Measurements from ENCODE around the gene RALGAPA1. TPM values are rescaled to one million over a fixed set of nuclear protein-coding genes. Genes with fewer than 3 reads are reported as not detected.
"Not testable (repeated sequence)": the region's sequence is repeated elsewhere in the genome, so short reads cannot be mapped to it uniquely, and the experiment has no call there.

The RALGAPA1 gene
- total RNA-seq, 4 donors from 2014 or later, result 52.5 to 127 (median 67.7) TPM

GRCh38 chr14:35783699-35784098, 25.4 kb downstream of the RALGAPA1 start:
- H3K9me3 ChIP-seq, result no peaks in the 10 kb centered on the region
- no peaks in the 10 kb centered on the region for H3K4me1 ChIP-seq
- DNase-seq (ENCODE audit: low spot score in 2 of 2), result no peak
- WGBS, result 51% methylated on average over 1 of the region's 1 CpG
- TF ChIP-seq CTCF (IDR thresholded peaks at IDR 0.05), result no peak
- no peak for TF ChIP-seq POLR2A (IDR thresholded peaks at IDR 0.05)
- no peak for TF ChIP-seq POLR2AphosphoS5 (IDR thresholded peaks at IDR 0.05)
- no peak for TF ChIP-seq EP300 (IDR thresholded peaks at IDR 0.05)
- H3K4me3 ChIP-seq, result no peak overlapping the region
- no peaks in the 10 kb centered on the region for H3K27me3 ChIP-seq
- H3K27ac ChIP-seq, result no peak overlapping the region
- no peaks in the 10 kb centered on the region for H3K36me3 ChIP-seq

- H3K36me3 ChIP-seq, result no peaks in the 10 kb centered on the region
- H3K4me3 ChIP-seq, result no peak overlapping the region
- H3K27ac ChIP-seq, result no peak overlapping the region
- WGBS, result 99% methylated on average over 3 of the region's 3 CpGs
- DNase-seq (ENCODE audit: low spot score in 2 of 2), result no peak
- H3K9me3 ChIP-seq, result no peaks in the 10 kb centered on the region
- H3K27me3 ChIP-seq, result no peaks in the 10 kb centered on the region
- no peaks in the 10 kb centered on the region for H3K4me1 ChIP-seq
- no peak for TF ChIP-seq POLR2A (IDR thresholded peaks at IDR 0.05)
- no peak for TF ChIP-seq POLR2AphosphoS5 (IDR thresholded peaks at IDR 0.05)
- TF ChIP-seq CTCF (IDR thresholded peaks at IDR 0.05), result no peak
- no peak for TF ChIP-seq EP300 (IDR thresholded peaks at IDR 0.05)
These were observed 29.7 kb downstream of the RALGAPA1 start for GRCh38 chr14:35779368-35779767.

GRCh38 chr14:35777550-35777949, 31.5 kb downstream of the RALGAPA1 start:
- not testable (repeated sequence) for H3K27me3 ChIP-seq; DNase-seq (ENCODE audit: low spot score in 2 of 2); H3K27ac ChIP-seq; H3K36me3 ChIP-seq; H3K9me3 ChIP-seq; H3K4me3 ChIP-seq; H3K4me1 ChIP-seq
- WGBS, result 98% methylated on average over 5 of the region's 5 CpGs

GRCh38 chr14:35776823-35777222, 32.3 kb downstream of the RALGAPA1 start:
- peaks cover 7% of the 10 kb centered on the region for H3K36me3 ChIP-seq
- H3K4me1 ChIP-seq, result no peaks in the 10 kb centered on the region
- H3K9me3 ChIP-seq, result no peaks in the 10 kb centered on the region
- TF ChIP-seq EP300 (IDR thresholded peaks at IDR 0.05) (no peak), POLR2AphosphoS5 (IDR thresholded peaks at IDR 0.05) (no peak), POLR2A (IDR thresholded peaks at IDR 0.05) (no peak), CTCF (IDR thresholded peaks at IDR 0.05) (no peak)
- DNase-seq (ENCODE audit: low spot score in 2 of 2), result no peak
- no peaks in the 10 kb centered on the region for H3K27me3 ChIP-seq
- 92% methylated on average over 4 of the region's 4 CpGs for WGBS
- no peak overlapping the region for H3K4me3 ChIP-seq
- H3K27ac ChIP-seq, result no peak overlapping the region

GRCh38 chr14:35776085-35776484, 33.0 kb downstream of the RALGAPA1 start:
- not testable (repeated sequence) for H3K4me3 ChIP-seq; H3K4me1 ChIP-seq; H3K27ac ChIP-seq; H3K27me3 ChIP-seq; DNase-seq (ENCODE audit: low spot score in 2 of 2); H3K9me3 ChIP-seq; H3K36me3 ChIP-seq
- WGBS, result 95% methylated on average over 5 of the region's 5 CpGs

GRCh38 chr14:35766700-35767082, 42.4 kb downstream of the RALGAPA1 start:
- WGBS, result 74% methylated on average over 2 of the region's 2 CpGs
- Histone ChIP-seq H3K4me1 (no peaks in the 10 kb centered on the region), H3K27ac (no peak overlapping the region), H3K4me3 (no peak overlapping the region), H3K9me3 (no peaks in the 10 kb centered on the region), H3K27me3 (no peaks in the 10 kb centered on the region), H3K36me3 (peaks cover 22% of the 10 kb centered on the region)
- no peak for TF ChIP-seq CTCF (IDR thresholded peaks at IDR 0.05)
- no peak for TF ChIP-seq POLR2A (IDR thresholded peaks at IDR 0.05)
- TF ChIP-seq EP300 (IDR thresholded peaks at IDR 0.05), result no peak
- TF ChIP-seq POLR2AphosphoS5 (IDR thresholded peaks at IDR 0.05), result no peak
- DNase-seq (ENCODE audit: low spot score in 2 of 2), result no peak

Measured in suprapubic skin (tissue), 4 donors.